Panc1 (cell line): ENCODE results near the gene CMKLR1. TPM values are rescaled to one million over a fixed set of nuclear protein-coding genes. Genes with fewer than 3 reads are reported as not detected.

ENCODE experiments used
- ATAC-seq: fragments of 200-7000 bp; cut with Tn5 transposase; 2 replicates; pipeline ENCODE4 v1.9.1; 2020; ENCODE audit warnings: mild to moderate bottlenecking, moderate library complexity
- BruUV-seq: library from RNA; stranded (reverse); fragments of 400-500 nt; replicated peaks from 2 replicates; lab custom pipeline; 2021; lab: Mats Ljungman, UMichigan
- CTCF ChIA-PET: fragments of 300-600 bp; sonication (Branson Sonifier 250); formaldehyde crosslinking; loops from one replicate; lab custom pipeline; 2022; ENCODE audit warnings: antibody characterized with exemption; lab: Charles Lee
- POLR2A ChIA-PET: fragments of 300-600 bp; sonication (Branson Sonifier 250); formaldehyde crosslinking; loops from one replicate; lab custom pipeline; 2022; ENCODE audit warnings: antibody characterized with exemption; lab: Charles Lee
- DNase-seq: peaks from one replicate; pipeline ENCODE4 v3.0.0-alpha.2; 2010; ENCODE audit warnings: low read depth, low spot score
- H3K27ac ChIP-seq: 2 replicates; pipeline ENCODE4 v1.5.1; 2011; ENCODE audit warnings: mild to moderate bottlenecking, low read length, inconsistent platforms
- H3K27me3 ChIP-seq: fragments of 200-500 bp; sonication (Bioruptor generic); 2 replicates; pipeline ENCODE4 v1.6.0; 2014; ENCODE audit warnings: low read length, inconsistent platforms; ENCODE audit not compliant: control insufficient read depth, insufficient read depth
- H3K36me3 ChIP-seq: fragments of 200-500 bp; sonication (Bioruptor generic); 2 replicates; pipeline ENCODE4 v1.5.1; 2014; ENCODE audit warnings: inconsistent platforms, mild to moderate bottlenecking, low read length, moderate library complexity; ENCODE audit not compliant: control insufficient read depth, insufficient read depth
- H3K4me1 ChIP-seq: 2 replicates; pipeline ENCODE4 v1.5.1; 2011; ENCODE audit warnings: inconsistent platforms, mild to moderate bottlenecking, low read length, moderate library complexity; ENCODE audit not compliant: control insufficient read depth, insufficient read depth
- H3K4me3 ChIP-seq, 2 experiments: 2 replicates each; pipeline ENCODE4 v1.5.1; 2011 to 2012; ENCODE audit warnings: low read depth in 2 of 2, low read length in 2 of 2, mild to moderate bottlenecking in 2 of 2, inconsistent platforms in 1 of 2, moderate library complexity in 1 of 2
- H3K9me3 ChIP-seq: fragments of 200-500 bp; sonication (Bioruptor generic); 2 replicates; pipeline ENCODE4 v1.5.1; 2014; ENCODE audit warnings: low read depth, mild to moderate bottlenecking, inconsistent platforms, low read length, moderate library complexity; ENCODE audit not compliant: control insufficient read depth, insufficient read depth
- POLR2AphosphoS5 ChIP-seq: IDR thresholded peaks from 2 replicates; pipeline ENCODE4 v1.6.1; 2012; ENCODE audit warnings: mild to moderate bottlenecking, low read depth, low read length, moderate library complexity
- SIN3A ChIP-seq: IDR thresholded peaks from 2 replicates; pipeline ENCODE4 v1.6.1; 2012; ENCODE audit warnings: low read depth, mild to moderate bottlenecking, low read length, moderate library complexity, borderline replicate concordance; ENCODE audit not compliant: insufficient read depth
- TCF7L2 ChIP-seq: IDR thresholded peaks from 2 replicates; pipeline ENCODE4 v1.6.1; 2011; ENCODE audit warnings: mild to moderate bottlenecking, low read depth, low read length, inconsistent platforms
- in situ Hi-C: cut with HindIII; loops from 2 replicates; pipeline ENCODE4 v1.10.0; 2016; ENCODE audit warnings: low sequenced_read_pairs, low pct_unique_long_range_greater_than_20kb
- intact Hi-C: fragments of 100-400 bp; cut with micrococcal nuclease; formaldehyde crosslinking; loops from one replicate; pipeline ENCODE4 v1.10.0; 2022; ENCODE audit not compliant: unreplicated experiment
- total RNA-seq: library from RNA; stranded (reverse); gene quantifications from one replicate; pipeline ENCODE4 v1.2.1, GENCODE V29; 2021; ENCODE audit not compliant: unreplicated experiment
- TF ChIP-seq, protein P1 (sequence below): fragments of 450-650 bp; IDR thresholded peaks from 2 replicates; pipeline ENCODE4 v1.5.1; 2017; ENCODE audit warnings: mild to moderate bottlenecking
- TF ChIP-seq, protein P2 (sequence below), 2 experiments: IDR thresholded peaks; 2 replicates each; pipeline ENCODE4 v1.6.1; 2011 to 2012; ENCODE audit warnings: low read depth in 2 of 2, control low read depth in 1 of 2, low read length in 1 of 2, mild to moderate bottlenecking in 1 of 2, moderate library complexity in 1 of 2; ENCODE audit not compliant: insufficient read depth in 1 of 2

Gene CMKLR1
- total RNA-seq, 1 experiment from 2014 or later: 0.03 TPM

DNA sequence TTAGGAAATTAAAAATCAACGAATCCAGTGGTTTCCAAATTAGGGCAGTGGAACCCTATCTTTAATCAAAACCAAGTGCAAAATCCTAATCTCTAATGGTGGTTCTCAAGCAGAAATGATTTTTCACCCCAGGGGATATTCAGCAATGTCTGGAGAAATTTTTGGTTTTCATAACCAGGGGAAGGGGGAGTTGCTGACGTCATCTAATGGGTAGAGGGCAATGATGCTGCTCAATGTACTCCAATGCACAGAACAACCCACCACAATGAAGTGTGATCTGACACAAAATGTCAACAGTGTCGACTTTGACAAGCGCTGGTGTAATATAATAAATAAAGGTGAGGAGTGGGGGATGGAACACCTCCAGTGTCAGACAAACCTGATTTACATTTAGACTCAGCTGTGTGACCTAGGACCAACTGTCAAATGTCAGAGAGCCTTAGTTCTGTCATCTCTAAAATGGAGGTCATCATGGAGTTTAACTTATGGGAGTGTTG lies 81.5 kb downstream of the CMKLR1 start:
- ChIA-PET CTCF (no interaction called here), POLR2A (no interaction called here)
- H3K4me1 ChIP-seq: no peaks in the 10 kb centered on the region
- DNase-seq: no peak
- in situ Hi-C loops: no loop called here
- TF ChIP-seq TCF7L2 (no peak), SIN3A (no peak), POLR2AphosphoS5 (no peak)
- TF ChIP-seq, protein P1, sequence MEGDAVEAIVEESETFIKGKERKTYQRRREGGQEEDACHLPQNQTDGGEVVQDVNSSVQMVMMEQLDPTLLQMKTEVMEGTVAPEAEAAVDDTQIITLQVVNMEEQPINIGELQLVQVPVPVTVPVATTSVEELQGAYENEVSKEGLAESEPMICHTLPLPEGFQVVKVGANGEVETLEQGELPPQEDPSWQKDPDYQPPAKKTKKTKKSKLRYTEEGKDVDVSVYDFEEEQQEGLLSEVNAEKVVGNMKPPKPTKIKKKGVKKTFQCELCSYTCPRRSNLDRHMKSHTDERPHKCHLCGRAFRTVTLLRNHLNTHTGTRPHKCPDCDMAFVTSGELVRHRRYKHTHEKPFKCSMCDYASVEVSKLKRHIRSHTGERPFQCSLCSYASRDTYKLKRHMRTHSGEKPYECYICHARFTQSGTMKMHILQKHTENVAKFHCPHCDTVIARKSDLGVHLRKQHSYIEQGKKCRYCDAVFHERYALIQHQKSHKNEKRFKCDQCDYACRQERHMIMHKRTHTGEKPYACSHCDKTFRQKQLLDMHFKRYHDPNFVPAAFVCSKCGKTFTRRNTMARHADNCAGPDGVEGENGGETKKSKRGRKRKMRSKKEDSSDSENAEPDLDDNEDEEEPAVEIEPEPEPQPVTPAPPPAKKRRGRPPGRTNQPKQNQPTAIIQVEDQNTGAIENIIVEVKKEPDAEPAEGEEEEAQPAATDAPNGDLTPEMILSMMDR: no peak
- TF ChIP-seq, protein P2, sequence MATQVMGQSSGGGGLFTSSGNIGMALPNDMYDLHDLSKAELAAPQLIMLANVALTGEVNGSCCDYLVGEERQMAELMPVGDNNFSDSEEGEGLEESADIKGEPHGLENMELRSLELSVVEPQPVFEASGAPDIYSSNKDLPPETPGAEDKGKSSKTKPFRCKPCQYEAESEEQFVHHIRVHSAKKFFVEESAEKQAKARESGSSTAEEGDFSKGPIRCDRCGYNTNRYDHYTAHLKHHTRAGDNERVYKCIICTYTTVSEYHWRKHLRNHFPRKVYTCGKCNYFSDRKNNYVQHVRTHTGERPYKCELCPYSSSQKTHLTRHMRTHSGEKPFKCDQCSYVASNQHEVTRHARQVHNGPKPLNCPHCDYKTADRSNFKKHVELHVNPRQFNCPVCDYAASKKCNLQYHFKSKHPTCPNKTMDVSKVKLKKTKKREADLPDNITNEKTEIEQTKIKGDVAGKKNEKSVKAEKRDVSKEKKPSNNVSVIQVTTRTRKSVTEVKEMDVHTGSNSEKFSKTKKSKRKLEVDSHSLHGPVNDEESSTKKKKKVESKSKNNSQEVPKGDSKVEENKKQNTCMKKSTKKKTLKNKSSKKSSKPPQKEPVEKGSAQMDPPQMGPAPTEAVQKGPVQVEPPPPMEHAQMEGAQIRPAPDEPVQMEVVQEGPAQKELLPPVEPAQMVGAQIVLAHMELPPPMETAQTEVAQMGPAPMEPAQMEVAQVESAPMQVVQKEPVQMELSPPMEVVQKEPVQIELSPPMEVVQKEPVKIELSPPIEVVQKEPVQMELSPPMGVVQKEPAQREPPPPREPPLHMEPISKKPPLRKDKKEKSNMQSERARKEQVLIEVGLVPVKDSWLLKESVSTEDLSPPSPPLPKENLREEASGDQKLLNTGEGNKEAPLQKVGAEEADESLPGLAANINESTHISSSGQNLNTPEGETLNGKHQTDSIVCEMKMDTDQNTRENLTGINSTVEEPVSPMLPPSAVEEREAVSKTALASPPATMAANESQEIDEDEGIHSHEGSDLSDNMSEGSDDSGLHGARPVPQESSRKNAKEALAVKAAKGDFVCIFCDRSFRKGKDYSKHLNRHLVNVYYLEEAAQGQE (IDR thresholded peaks at IDR 0.05; ENCODE audit: insufficient read depth in 1 of 2, low read depth in 2 of 2, low read length in 1 of 2): no peak
- H3K9me3 ChIP-seq: peaks cover 11% of the 10 kb centered on the region
- ATAC-seq: no peak
- no peak overlapping the region for H3K27ac ChIP-seq
- no peaks in the 10 kb centered on the region for H3K36me3 ChIP-seq
- no peak overlapping the region for H3K4me3 ChIP-seq
- BruUV-seq: no TSS peak
- H3K27me3 ChIP-seq: peaks cover 5% of the 10 kb centered on the region; the same call in 1 of the 2 replicates
- intact Hi-C loops: no loop called here

DNA sequence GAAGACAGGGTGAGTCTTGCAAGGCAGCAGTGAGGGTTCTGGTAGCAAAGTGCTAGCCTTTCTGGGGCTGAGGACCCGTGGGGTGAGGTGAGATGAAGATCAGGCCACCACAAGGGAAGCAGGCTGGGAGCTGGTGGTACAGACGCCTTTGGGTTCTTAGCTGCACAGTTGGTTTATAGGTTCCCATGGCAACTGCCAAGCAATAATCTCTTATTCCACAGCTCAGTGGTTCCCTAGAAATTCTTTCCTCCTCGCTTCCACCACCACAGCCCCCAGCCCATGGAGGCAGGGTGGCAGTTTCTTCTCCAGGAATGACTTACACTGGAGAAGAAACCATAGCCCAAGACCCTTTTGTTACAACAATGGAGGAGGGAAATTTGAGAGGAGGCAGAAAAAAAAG lies 82.1 kb downstream of the CMKLR1 start:
- no TSS peak for BruUV-seq
- ATAC-seq: no peak
- TF ChIP-seq, protein P1: no peak
- TF ChIP-seq POLR2AphosphoS5 (no peak), TCF7L2 (no peak), SIN3A (no peak)
- TF ChIP-seq, protein P2 (IDR thresholded peaks at IDR 0.05; ENCODE audit: insufficient read depth in 1 of 2, low read depth in 2 of 2, low read length in 1 of 2): no peak
- in situ Hi-C loops (no loop called here), intact Hi-C loops (no loop called here)
- no peak for DNase-seq
- Histone ChIP-seq H3K9me3 (peaks cover 11% of the 10 kb centered on the region), H3K27ac (no peak overlapping the region), H3K4me1 (no peaks in the 10 kb centered on the region), H3K4me3 (no peak overlapping the region), H3K27me3 (peaks cover 5% of the 10 kb centered on the region; the same call in 1 of the 2 replicates), H3K36me3 (no peaks in the 10 kb centered on the region)
- POLR2A ChIA-PET: no interaction called here
- CTCF ChIA-PET: no interaction called here
